HEK293T (cell line): ENCODE measurements around the gene PRR20G.
"Not testable (repeated sequence)": the region's sequence is repeated elsewhere in the genome, so short reads cannot be mapped to it uniquely, and the experiment has no call there.

Experiments used
- CTCF ChIA-PET: fragments of 350-600 bp; formaldehyde crosslinking; extraction: SDS; loops from one replicate; lab custom pipeline; 2021; ENCODE audit warnings: antibody characterized with exemption, inconsistent platforms; lab: Yijun Ruan, JAX
- POLR2A ChIA-PET: fragments of 350-600 bp; formaldehyde crosslinking; extraction: SDS; loops from one replicate; lab custom pipeline; 2020; ENCODE audit warnings: antibody characterized with exemption, inconsistent platforms; lab: Yijun Ruan, JAX
- DNase-seq: peaks from one replicate; pipeline ENCODE4 v3.0.0; 2012; ENCODE audit warnings: mixed read lengths; ENCODE audit errors: extremely low spot score
- ARNT ChIP-seq: fragments of 450-650 bp; IDR thresholded peaks from 2 replicates; pipeline ENCODE4 v1.6.1; 2017; ENCODE audit warnings: mild to moderate bottlenecking
- BHLHE40 ChIP-seq: fragments of 450-650 bp; IDR thresholded peaks from 2 replicates; pipeline ENCODE4 v1.6.1; 2016; ENCODE audit warnings: mild to moderate bottlenecking, moderate library complexity, borderline replicate concordance
- CTBP1 ChIP-seq: fragments of 450-650 bp; IDR thresholded peaks from 2 replicates; pipeline ENCODE4 v1.6.1; 2016; ENCODE audit warnings: borderline replicate concordance
- ELF4 ChIP-seq: fragments of 450-650 bp; IDR thresholded peaks from 2 replicates; pipeline ENCODE4 v1.6.1; 2017; ENCODE audit warnings: antibody characterized with exemption
- FOXA1 ChIP-seq: fragments of 450-650 bp; IDR thresholded peaks from 2 replicates; pipeline ENCODE4 v1.6.1; 2016; ENCODE audit warnings: mild to moderate bottlenecking
- FOXK2 ChIP-seq: fragments of 450-650 bp; IDR thresholded peaks from 2 replicates; pipeline ENCODE4 v1.6.1; 2016; ENCODE audit warnings: mild to moderate bottlenecking
- FOXM1 ChIP-seq: fragments of 450-650 bp; IDR thresholded peaks from 2 replicates; pipeline ENCODE4 v1.6.1; 2017; ENCODE audit warnings: mild to moderate bottlenecking, borderline replicate concordance
- HDGF ChIP-seq: fragments of 450-650 bp; IDR thresholded peaks from 2 replicates; pipeline ENCODE4 v1.6.1; 2017; ENCODE audit warnings: antibody characterized with exemption, borderline replicate concordance
- L3MBTL2 ChIP-seq: fragments of 450-650 bp; conservative IDR thresholded peaks from 2 replicates; pipeline ENCODE4 v1.6.1; 2016; ENCODE audit warnings: mild to moderate bottlenecking
- LEF1 ChIP-seq: fragments of 450-650 bp; IDR thresholded peaks from 2 replicates; pipeline ENCODE4 v1.6.1; 2017; ENCODE audit warnings: mild to moderate bottlenecking, borderline replicate concordance
- NFRKB ChIP-seq: fragments of 450-650 bp; IDR thresholded peaks from 2 replicates; pipeline ENCODE4 v1.6.1; 2016; ENCODE audit warnings: mild to moderate bottlenecking, moderate library complexity
- SP1 ChIP-seq: fragments of 450-650 bp; IDR thresholded peaks from 2 replicates; pipeline ENCODE4 v1.6.1; 2017
- SUZ12 ChIP-seq: fragments of 450-650 bp; IDR thresholded peaks from 2 replicates; pipeline ENCODE4 v1.6.1; 2016; ENCODE audit warnings: mild to moderate bottlenecking
- TARDBP ChIP-seq: fragments of 450-650 bp; IDR thresholded peaks from 2 replicates; pipeline ENCODE4 v1.6.1; 2016
- ZNF384 ChIP-seq: fragments of 450-650 bp; IDR thresholded peaks from 2 replicates; pipeline ENCODE4 v1.6.1; 2016
- TF ChIP-seq, protein P1 (sequence below): fragments of 450-650 bp; IDR thresholded peaks from 2 replicates; pipeline ENCODE4 v1.6.1; 2016

Gene PRR20G

DNA sequence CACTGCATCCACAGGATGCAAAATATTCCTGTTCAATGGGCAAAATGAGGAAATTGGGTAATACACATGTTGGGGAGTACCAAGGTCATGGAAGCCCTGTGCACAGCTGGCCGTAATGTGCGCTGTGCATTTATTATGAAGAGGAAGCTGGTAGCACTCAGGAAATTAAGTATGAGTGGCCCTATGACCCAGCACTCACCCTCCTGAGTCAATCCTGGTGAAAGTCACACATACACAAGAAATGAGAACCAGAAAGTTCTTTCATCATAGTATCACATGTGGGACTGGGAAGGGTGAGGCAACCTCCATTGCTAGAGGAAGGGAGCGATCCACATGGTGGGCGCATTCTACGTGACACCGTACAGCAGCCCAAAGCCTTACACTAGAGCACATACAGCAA is 11.4 kb upstream of the PRR20G start:
- no peak for DNase-seq
- ChIA-PET CTCF (no interaction called here), POLR2A (interaction anchor here (0.7 kb wide), 1 partner anchor 9 kb away, joined by 3 read pairs; no protein-coding TSS in a partner anchor)
- no peak for TF ChIP-seq SUZ12
- no peak for TF ChIP-seq FOXK2
- no peak for TF ChIP-seq FOXA1
- TF ChIP-seq L3MBTL2 = no peak
- TF ChIP-seq SP1 = no peak
- TF ChIP-seq ARNT = no peak
- no peak for TF ChIP-seq ELF4
- TF ChIP-seq LEF1 = no peak
- no peak for TF ChIP-seq HDGF
- TF ChIP-seq TARDBP = no peak
- no peak for TF ChIP-seq FOXM1
- no peak for TF ChIP-seq NFRKB
- no peak for TF ChIP-seq ZNF384
- no peak for TF ChIP-seq CTBP1
- TF ChIP-seq, protein P1, sequence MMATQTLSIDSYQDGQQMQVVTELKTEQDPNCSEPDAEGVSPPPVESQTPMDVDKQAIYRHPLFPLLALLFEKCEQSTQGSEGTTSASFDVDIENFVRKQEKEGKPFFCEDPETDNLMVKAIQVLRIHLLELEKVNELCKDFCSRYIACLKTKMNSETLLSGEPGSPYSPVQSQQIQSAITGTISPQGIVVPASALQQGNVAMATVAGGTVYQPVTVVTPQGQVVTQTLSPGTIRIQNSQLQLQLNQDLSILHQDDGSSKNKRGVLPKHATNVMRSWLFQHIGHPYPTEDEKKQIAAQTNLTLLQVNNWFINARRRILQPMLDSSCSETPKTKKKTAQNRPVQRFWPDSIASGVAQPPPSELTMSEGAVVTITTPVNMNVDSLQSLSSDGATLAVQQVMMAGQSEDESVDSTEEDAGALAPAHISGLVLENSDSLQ = no peak
- no peak for TF ChIP-seq BHLHE40

DNA sequence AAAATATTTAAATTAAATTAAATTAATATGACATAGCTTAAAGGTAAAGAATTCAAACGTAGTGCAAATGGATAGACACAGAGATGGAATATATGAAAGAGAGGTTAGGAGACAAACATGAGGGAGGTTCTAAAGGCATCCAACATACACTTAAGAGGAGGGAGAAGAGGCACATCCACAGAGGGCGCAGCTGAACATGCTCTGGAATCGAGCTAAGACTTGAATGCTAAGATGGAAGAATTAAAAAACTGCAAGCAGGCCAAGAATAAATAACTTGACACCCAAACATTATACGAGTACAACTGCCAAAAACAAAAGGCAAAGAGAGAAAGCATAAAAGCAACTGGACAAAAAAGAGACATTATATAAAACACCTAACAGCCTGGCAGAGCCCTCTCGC is 9.1 kb upstream of the PRR20G start:
- ChIA-PET CTCF (interaction anchor here (0.5 kb wide), 1 partner anchor 200 kb away, joined by 3 read pairs; no protein-coding TSS in a partner anchor), POLR2A (no interaction called here)
- no peak for DNase-seq
- no peak for TF ChIP-seq LEF1
- no peak for TF ChIP-seq SP1
- TF ChIP-seq FOXM1 = no peak
- no peak for TF ChIP-seq TARDBP
- TF ChIP-seq, protein P1 = no peak
- no peak for TF ChIP-seq NFRKB
- TF ChIP-seq ZNF384 = no peak
- no peak for TF ChIP-seq ARNT
- TF ChIP-seq CTBP1 = no peak
- TF ChIP-seq FOXA1 = no peak
- TF ChIP-seq L3MBTL2 = no peak
- TF ChIP-seq BHLHE40 = no peak
- TF ChIP-seq SUZ12 = no peak
- TF ChIP-seq FOXK2 = no peak
- TF ChIP-seq HDGF = no peak
- no peak for TF ChIP-seq ELF4

DNA sequence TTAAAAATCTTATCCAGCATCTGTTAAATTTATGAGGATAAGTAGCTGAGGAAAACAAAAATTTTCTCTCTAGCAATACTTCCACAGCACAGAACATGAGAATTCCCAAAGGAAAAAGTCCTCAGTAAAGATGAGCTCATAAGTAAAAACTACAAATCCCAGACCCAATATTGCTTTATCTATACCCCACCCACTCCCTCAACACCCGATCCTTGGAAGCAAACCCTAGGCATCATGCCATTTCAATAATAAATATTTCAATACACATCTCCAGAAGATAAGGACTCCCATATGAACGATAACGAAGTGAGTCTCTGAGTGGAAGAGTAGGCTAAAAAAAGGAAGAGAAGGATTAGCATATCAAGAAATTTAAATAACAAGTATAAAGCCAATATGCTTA is 8.3 kb upstream of the PRR20G start:
- CTCF ChIA-PET = no interaction called here
- TF ChIP-seq SP1 (no peak), HDGF (no peak), ZNF384 (no peak), NFRKB (no peak), L3MBTL2 (no peak), ELF4 (no peak), ARNT (no peak), CTBP1 (no peak), FOXM1 (no peak), BHLHE40 (no peak), LEF1 (no peak), FOXA1 (no peak), TARDBP (no peak), SUZ12 (no peak), FOXK2 (no peak)
- TF ChIP-seq, protein P1 = no peak
- POLR2A ChIA-PET = no interaction called here
- no peak for DNase-seq

DNA sequence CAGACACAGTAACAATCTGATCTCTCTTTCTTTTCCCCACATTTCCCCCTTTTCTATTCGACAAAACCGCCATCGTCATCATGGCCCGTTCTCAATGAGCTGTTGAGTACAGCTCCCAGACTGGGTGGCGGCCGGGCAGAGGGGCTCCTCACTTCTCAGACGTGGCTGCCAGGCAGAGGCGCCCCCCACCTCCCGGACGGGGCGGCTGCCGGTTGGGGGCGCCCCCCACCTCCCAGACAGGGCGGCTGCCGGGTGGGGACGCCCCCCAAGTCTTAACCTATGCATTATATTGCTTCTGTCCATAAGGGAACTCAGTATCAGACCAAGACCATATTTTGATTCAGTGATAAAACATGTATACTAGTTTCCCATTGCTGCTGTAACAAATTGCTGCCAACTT is 5.8 kb upstream of the PRR20G start:
- DNase-seq, CTCF ChIA-PET, POLR2A ChIA-PET: not testable (repeated sequence)

DNA sequence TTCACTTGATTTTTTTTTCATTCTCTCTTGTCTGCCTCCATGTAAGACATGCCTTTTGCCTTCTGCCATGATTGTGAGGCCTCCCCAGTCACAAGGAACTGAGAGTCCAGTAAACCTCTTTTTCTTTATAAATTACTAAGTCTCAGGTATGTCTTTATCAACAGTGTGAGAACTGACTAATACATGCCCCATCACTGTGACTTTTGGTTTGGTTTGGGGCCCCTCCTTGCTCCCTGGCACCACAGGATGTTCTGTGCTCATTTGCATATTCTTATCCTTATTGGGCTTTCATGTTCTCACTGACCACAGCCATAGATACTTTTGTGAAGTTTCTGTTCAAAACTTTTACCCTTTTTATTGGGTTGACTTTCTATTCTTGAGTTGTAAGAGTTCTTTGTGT is 3.8 kb upstream of the PRR20G start:
- TF ChIP-seq, protein P1 = no peak
- TF ChIP-seq HDGF = no peak
- no peak for TF ChIP-seq FOXA1
- no peak for TF ChIP-seq FOXM1
- TF ChIP-seq SUZ12 = no peak
- TF ChIP-seq TARDBP = no peak
- no peak for TF ChIP-seq NFRKB
- CTCF ChIA-PET = no interaction called here
- POLR2A ChIA-PET = no interaction called here

DNA sequence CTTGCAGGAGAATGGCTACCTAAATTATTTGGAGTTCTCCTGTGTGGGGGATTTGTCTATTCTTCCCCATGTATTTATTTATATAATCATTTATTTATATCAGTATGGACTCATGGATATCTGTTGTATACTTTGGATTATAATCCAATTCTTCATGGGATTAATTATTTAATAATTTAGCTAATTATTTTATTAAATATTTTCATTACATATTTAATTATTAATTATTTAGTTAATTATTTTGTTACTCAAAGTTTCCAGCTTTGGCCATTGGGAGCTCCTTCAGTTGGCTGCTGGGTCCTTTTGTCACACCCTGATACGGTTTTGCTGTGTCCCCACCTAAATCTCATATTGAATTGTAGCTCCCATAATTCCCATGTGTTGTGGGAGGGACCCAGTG is 3.3 kb upstream of the PRR20G start:
- ChIA-PET POLR2A (no interaction called here), CTCF (no interaction called here)
- TF ChIP-seq SP1 (no peak), SUZ12 (no peak), CTBP1 (no peak)
- no peak for DNase-seq

More for the DNA sequence above, 3.8 kb upstream of the PRR20G start:
- no peak for DNase-seq
